ENCODE data around the gene FSD1. TPM values are rescaled to one million over a fixed set of nuclear protein-coding genes. Genes with fewer than 3 reads are reported as not detected.
A peak's percentile ranks its signal among the peaks of the same experiment; 100 is the strongest.

The FSD1 gene
- total RNA-seq, 4 donors from 2014 or later, result not detected

DNA sequence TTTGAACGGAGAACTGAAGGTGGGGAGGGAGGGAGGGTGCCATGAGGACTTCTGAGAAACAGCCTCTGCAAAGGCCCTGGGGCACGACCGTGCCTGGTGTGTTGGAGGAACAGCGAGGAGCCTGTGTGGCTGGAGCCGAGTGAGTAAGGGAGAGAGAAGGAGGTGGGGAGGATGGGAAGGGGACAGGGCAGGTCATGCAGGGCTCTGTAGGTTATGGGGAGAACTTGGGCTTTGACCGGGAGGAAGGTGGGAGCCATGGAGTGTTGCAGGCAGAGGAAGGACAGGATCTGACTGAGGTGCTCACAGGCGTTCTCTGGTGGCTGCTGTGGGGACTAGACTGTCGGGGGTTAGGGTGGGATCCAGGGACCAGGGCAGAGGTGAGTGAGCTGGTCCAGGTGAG, 45.7 kb downstream of the FSD1 start:
- Histone ChIP-seq H3K36me3 (peaks cover 30% of the 10 kb centered on the region), H3K27me3 (no peaks in the 10 kb centered on the region), H3K27ac (no peak overlapping the region), H3K4me1 (peaks cover 12% of the 10 kb centered on the region), H3K9me3 (no peaks in the 10 kb centered on the region), H3K4me3 (no peak overlapping the region)
- no peak for DNase-seq (ENCODE audit: low spot score in 2 of 2)
- TF ChIP-seq, protein P1, sequence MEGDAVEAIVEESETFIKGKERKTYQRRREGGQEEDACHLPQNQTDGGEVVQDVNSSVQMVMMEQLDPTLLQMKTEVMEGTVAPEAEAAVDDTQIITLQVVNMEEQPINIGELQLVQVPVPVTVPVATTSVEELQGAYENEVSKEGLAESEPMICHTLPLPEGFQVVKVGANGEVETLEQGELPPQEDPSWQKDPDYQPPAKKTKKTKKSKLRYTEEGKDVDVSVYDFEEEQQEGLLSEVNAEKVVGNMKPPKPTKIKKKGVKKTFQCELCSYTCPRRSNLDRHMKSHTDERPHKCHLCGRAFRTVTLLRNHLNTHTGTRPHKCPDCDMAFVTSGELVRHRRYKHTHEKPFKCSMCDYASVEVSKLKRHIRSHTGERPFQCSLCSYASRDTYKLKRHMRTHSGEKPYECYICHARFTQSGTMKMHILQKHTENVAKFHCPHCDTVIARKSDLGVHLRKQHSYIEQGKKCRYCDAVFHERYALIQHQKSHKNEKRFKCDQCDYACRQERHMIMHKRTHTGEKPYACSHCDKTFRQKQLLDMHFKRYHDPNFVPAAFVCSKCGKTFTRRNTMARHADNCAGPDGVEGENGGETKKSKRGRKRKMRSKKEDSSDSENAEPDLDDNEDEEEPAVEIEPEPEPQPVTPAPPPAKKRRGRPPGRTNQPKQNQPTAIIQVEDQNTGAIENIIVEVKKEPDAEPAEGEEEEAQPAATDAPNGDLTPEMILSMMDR (IDR thresholded peaks at IDR 0.05), result no peak
- no peak for TF ChIP-seq POLR2AphosphoS5 (IDR thresholded peaks at IDR 0.05)
- TF ChIP-seq EP300 (IDR thresholded peaks at IDR 0.05), result no peak
- no peak for TF ChIP-seq POLR2A (IDR thresholded peaks at IDR 0.05)
- 95% methylated on average over 8 of the region's 8 CpGs for WGBS

DNA sequence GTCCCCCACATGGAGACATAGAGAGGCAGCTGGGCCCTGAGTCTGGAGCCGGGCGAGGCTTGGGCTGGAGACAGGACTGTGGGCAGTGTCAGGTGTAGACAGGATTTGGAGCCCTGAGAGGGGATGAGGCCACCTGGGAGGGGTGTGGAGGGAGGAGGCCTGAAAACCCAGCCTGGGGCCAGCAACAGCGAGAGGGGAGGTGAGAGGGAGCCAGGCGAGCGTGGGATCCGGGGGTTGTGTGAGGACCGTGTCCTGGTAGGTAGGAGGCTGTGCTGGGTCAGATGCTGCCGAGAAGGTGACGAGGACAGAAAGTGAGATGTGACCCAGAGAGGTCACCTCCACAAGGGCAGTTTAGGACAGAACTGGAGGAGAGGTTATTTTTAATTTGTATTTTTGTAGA, 46.3 kb downstream of the FSD1 start:
- Histone ChIP-seq H3K36me3 (peaks cover 30% of the 10 kb centered on the region), H3K27ac (no peak overlapping the region), H3K4me1 (peaks cover 6% of the 10 kb centered on the region), H3K4me3 (no peak overlapping the region), H3K27me3 (no peaks in the 10 kb centered on the region), H3K9me3 (no peaks in the 10 kb centered on the region)
- DNase-seq (ENCODE audit: low spot score in 2 of 2), result no peak
- no peak for TF ChIP-seq EP300 (IDR thresholded peaks at IDR 0.05)
- no peak for TF ChIP-seq POLR2AphosphoS5 (IDR thresholded peaks at IDR 0.05)
- TF ChIP-seq, protein P1 (IDR thresholded peaks at IDR 0.05), result no peak
- TF ChIP-seq POLR2A (IDR thresholded peaks at IDR 0.05), result no peak
- WGBS, result 93% methylated on average over 9 of the region's 9 CpGs

DNA sequence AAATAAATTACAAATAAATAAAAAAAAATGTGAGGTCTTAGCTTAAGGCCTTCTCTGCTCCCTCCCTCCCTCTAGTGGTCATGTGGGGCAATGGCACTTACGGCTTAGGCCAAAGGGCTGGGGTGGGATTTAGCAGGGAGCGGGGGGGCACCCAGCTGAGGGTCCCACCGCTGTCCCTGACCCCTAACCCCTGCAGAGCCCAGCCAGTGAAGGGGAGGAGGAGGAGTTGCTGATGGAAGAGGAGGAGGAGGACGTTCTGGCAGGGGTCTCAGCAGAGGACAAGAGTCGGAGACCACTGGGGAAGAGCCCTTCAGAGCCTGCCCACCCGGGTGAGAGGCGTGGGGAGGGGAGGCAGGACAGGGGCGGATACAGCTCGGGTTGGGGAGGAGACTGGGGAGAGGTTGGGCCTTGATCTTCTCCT, 48.3 kb downstream of the FSD1 start:
- Histone ChIP-seq H3K9me3 (no peaks in the 10 kb centered on the region), H3K4me1 (peaks cover 6% of the 10 kb centered on the region), H3K27ac (no peak overlapping the region), H3K36me3 (peaks cover 30% of the 10 kb centered on the region), H3K4me3 (no peak overlapping the region), H3K27me3 (no peaks in the 10 kb centered on the region)
- TF ChIP-seq, protein P1 (IDR thresholded peaks at IDR 0.05), result peak; percentile 25 to 91
- no peak for TF ChIP-seq POLR2A (IDR thresholded peaks at IDR 0.05)
- 65% methylated on average over 8 of the region's 9 CpGs for WGBS
- peak in 1 of 2 donors; percentile 70 for DNase-seq (ENCODE audit: low spot score in 2 of 2)

DNA sequence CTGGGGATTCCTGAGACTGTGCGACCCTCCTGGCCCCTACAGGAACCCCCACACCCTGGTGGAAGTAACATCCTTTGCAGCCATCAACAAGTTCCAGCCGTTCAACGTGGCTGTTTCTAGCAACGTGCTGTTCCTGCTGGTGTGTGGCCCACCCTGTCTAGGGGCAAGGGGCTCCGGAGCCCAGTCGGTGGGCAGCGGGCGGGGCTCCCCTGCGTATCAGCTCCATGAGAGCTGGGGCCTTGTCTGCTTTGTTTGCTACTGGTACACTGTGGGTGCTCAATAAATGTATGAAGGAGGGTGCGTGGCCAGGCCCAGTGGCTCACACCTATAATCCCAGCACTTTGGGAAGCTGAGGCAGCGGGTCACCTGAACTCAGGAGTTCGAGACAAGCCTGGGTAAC, 49.9 kb downstream of the FSD1 start:
- no peak overlapping the region for H3K27ac ChIP-seq
- H3K4me1 ChIP-seq, result peaks cover 6% of the 10 kb centered on the region
- H3K4me3 ChIP-seq, result no peak overlapping the region
- DNase-seq (ENCODE audit: low spot score in 2 of 2), result no peak
- 85% methylated on average over 11 of the region's 12 CpGs for WGBS
- H3K9me3 ChIP-seq, result no peaks in the 10 kb centered on the region
- H3K27me3 ChIP-seq, result no peaks in the 10 kb centered on the region
- peaks cover 39% of the 10 kb centered on the region for H3K36me3 ChIP-seq
- TF ChIP-seq, protein P1 (IDR thresholded peaks at IDR 0.05), result no peak
- TF ChIP-seq POLR2AphosphoS5 (IDR thresholded peaks at IDR 0.05) (no peak), EP300 (IDR thresholded peaks at IDR 0.05) (no peak), POLR2A (IDR thresholded peaks at IDR 0.05) (no peak)

DNA sequence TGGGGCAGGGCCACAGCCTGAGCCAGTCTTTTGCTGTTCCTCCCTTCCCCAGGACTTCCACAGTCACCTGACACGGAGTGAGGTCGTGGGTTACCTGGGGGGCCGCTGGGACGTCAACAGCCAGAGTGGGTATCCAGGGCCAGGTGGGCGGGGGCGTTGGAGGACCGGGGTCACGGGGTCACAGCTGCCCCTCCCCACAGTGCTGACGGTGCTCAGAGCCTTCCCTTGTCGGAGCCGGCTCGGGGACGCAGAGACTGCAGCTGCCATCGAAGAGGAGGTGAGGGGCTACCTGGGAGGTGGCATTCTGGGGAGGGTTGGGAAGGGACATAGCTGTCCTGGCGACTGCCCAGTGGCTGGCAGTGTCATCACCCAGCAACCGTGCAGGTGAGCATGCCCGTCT, 50.5 kb downstream of the FSD1 start:
- 97% methylated on average over 7 of the region's 17 CpGs for WGBS
- peaks cover 45% of the 10 kb centered on the region for H3K36me3 ChIP-seq

More for the DNA sequence above, 50.5 kb downstream of the FSD1 start:
- peak in 1 of 2 donors; percentile 67 for DNase-seq (ENCODE audit: low spot score in 2 of 2)
- H3K9me3 ChIP-seq, result no peaks in the 10 kb centered on the region
- TF ChIP-seq EP300 (IDR thresholded peaks at IDR 0.05) (no peak), POLR2AphosphoS5 (IDR thresholded peaks at IDR 0.05) (no peak), POLR2A (IDR thresholded peaks at IDR 0.05) (no peak)
- TF ChIP-seq, protein P1 (IDR thresholded peaks at IDR 0.05), result no peak
- peaks cover 6% of the 10 kb centered on the region for H3K4me1 ChIP-seq
- no peak overlapping the region for H3K4me3 ChIP-seq
- no peaks in the 10 kb centered on the region for H3K27me3 ChIP-seq
- H3K27ac ChIP-seq, result no peak overlapping the region
